K562 (cell line): ENCODE measurements around the gene SEMA6C. TPM values are rescaled to one million over a fixed set of nuclear protein-coding genes. Genes with fewer than 3 reads are reported as not detected.
A peak's percentile ranks its signal among the peaks of the same experiment; 100 is the strongest.

Experiments
- CBX8 ChIP-seq: fragments of 200-600 bp; sonication (generic); IDR thresholded peaks from 2 replicates; pipeline ENCODE4 v1.6.1; 2012; ENCODE audit warnings: borderline replicate concordance, mixed run types, low read depth, mild to moderate bottlenecking, moderate library complexity, mixed read lengths, low read length, control low read depth, inconsistent platforms; ENCODE audit not compliant: poor library complexity, severe bottlenecking; ENCODE audit errors: extremely low read depth
- CHD2 ChIP-seq: IDR thresholded peaks from 2 replicates; pipeline ENCODE4 v1.6.1; 2011; ENCODE audit warnings: low read depth, low read length
- GTF2F1 ChIP-seq: IDR thresholded peaks from 2 replicates; pipeline ENCODE4 v1.6.1; 2011; ENCODE audit warnings: low read depth, low read length, improper control_type of control experiment
- HDAC3 ChIP-seq: fragments of 450-650 bp; IDR thresholded peaks from 2 replicates; pipeline ENCODE4 v1.6.1; 2018; ENCODE audit warnings: borderline replicate concordance, mild to moderate bottlenecking, moderate library complexity; ENCODE audit not compliant: partially characterized antibody
- ILF3 ChIP-seq: fragments of 450-650 bp; IDR thresholded peaks from 2 replicates; pipeline ENCODE4 v1.6.1; 2018; ENCODE audit warnings: antibody characterized with exemption, mild to moderate bottlenecking, moderate library complexity, borderline replicate concordance
- ILK ChIP-seq: fragments of 450-650 bp; IDR thresholded peaks from 2 replicates; pipeline ENCODE4 v1.6.1; 2016; ENCODE audit warnings: missing genetic modification characterization, low read depth, mild to moderate bottlenecking, missing compliant biosample characterization, moderate library complexity, borderline replicate concordance
- MECOM ChIP-seq: fragments of 250-450 bp; sonication (Bioruptor Pico); IDR thresholded peaks from 2 replicates; pipeline ENCODE4 v1.8.0; 2022; ENCODE audit warnings: inconsistent platforms
- POLR2A ChIP-seq: fragments of 450-650 bp; conservative IDR thresholded peaks from 2 replicates; pipeline ENCODE4 v1.6.1; 2016
- RFX5 ChIP-seq: IDR thresholded peaks from 2 replicates; pipeline ENCODE4 v1.6.1; 2011; ENCODE audit warnings: low read depth, mild to moderate bottlenecking, improper control_type of control experiment, low read length
- TARDBP ChIP-seq: fragments of 450-650 bp; IDR thresholded peaks from 2 replicates; pipeline ENCODE4 v1.6.1; 2016
- TEAD2 ChIP-seq: fragments of 450-650 bp; IDR thresholded peaks from 2 replicates; pipeline ENCODE4 v1.6.1; 2016; ENCODE audit warnings: missing genetic modification characterization, control low read depth, missing compliant biosample characterization
- TRIM24 ChIP-seq, 2 experiments: fragments of 450-650 bp; IDR thresholded peaks; 2 replicates each; pipeline ENCODE4 v1.6.1; 2016
- ZC3H4 ChIP-seq: sonication (generic); formaldehyde crosslinking; IDR thresholded peaks from 2 replicates; pipeline ENCODE4 v1.9.0; 2021; ENCODE audit warnings: missing genetic modification reagents, borderline replicate concordance
- ZEB2 ChIP-seq: fragments of 450-650 bp; IDR thresholded peaks from 2 replicates; pipeline ENCODE4 v1.6.1; 2016
- polyA plus RNA-seq, 8 experiments: library from polyadenylated mRNA; depleted of rRNA in 4 of 8; stranded (reverse) in 5 of 8; unstranded in 3 of 8; fragments of >200 nt; fragmentation: Nextera tagmentation in 2 of 8; fragmentation: Illumina TruSeq in 1 of 8; extraction: Ambion mirVana in 2 of 8; extraction: Trizol in 1 of 8; gene quantifications; 2 replicates each; pipeline versions ENCODE4 v1.2.1 to v1.2.3, GENCODE V29; 2011 to 2014; ENCODE audit warnings: inconsistent platforms in 1 of 8, missing spikeins in 1 of 8
- total RNA-seq, 7 experiments: library from RNA; depleted of rRNA in 6 of 7; stranded (reverse); fragments of >200 nt in 6 of 7; fragmentation: Illumina TruSeq in 2 of 7; extraction: Trizol in 2 of 7; gene quantifications; 2 replicates each; pipeline versions ENCODE4 v1.2.1 to v1.2.3, GENCODE V29; 2011 to 2021; ENCODE audit warnings: low replicate concordance in 1 of 7
- TF ChIP-seq, protein P1 (sequence below): fragments of 450-650 bp; IDR thresholded peaks from 2 replicates; pipeline ENCODE4 v1.6.1; 2016; ENCODE audit warnings: low read depth
- TF ChIP-seq, protein P2 (sequence below): fragments of 250-450 bp; sonication (Bioruptor Pico); IDR thresholded peaks from 2 replicates; pipeline ENCODE4 v1.8.0; 2022; ENCODE audit warnings: inconsistent platforms
- TF ChIP-seq, protein P3 (sequence below): fragments of 250-450 bp; sonication (Bioruptor Pico); IDR thresholded peaks from 2 replicates; pipeline ENCODE4 v1.4.0; 2020; ENCODE audit warnings: borderline replicate concordance

SEMA6C gene
- total and polyA plus RNA-seq, 9 of the 15 experiments (the other 6 are each of a cell fraction or from before 2014, with no cell fraction given), result 0.03 to 4.6 (median 0.95) TPM

GRCh38 chr1:151165281-151165737, 18.9 kb upstream of the SEMA6C start (continued):
- TF ChIP-seq, protein P1, sequence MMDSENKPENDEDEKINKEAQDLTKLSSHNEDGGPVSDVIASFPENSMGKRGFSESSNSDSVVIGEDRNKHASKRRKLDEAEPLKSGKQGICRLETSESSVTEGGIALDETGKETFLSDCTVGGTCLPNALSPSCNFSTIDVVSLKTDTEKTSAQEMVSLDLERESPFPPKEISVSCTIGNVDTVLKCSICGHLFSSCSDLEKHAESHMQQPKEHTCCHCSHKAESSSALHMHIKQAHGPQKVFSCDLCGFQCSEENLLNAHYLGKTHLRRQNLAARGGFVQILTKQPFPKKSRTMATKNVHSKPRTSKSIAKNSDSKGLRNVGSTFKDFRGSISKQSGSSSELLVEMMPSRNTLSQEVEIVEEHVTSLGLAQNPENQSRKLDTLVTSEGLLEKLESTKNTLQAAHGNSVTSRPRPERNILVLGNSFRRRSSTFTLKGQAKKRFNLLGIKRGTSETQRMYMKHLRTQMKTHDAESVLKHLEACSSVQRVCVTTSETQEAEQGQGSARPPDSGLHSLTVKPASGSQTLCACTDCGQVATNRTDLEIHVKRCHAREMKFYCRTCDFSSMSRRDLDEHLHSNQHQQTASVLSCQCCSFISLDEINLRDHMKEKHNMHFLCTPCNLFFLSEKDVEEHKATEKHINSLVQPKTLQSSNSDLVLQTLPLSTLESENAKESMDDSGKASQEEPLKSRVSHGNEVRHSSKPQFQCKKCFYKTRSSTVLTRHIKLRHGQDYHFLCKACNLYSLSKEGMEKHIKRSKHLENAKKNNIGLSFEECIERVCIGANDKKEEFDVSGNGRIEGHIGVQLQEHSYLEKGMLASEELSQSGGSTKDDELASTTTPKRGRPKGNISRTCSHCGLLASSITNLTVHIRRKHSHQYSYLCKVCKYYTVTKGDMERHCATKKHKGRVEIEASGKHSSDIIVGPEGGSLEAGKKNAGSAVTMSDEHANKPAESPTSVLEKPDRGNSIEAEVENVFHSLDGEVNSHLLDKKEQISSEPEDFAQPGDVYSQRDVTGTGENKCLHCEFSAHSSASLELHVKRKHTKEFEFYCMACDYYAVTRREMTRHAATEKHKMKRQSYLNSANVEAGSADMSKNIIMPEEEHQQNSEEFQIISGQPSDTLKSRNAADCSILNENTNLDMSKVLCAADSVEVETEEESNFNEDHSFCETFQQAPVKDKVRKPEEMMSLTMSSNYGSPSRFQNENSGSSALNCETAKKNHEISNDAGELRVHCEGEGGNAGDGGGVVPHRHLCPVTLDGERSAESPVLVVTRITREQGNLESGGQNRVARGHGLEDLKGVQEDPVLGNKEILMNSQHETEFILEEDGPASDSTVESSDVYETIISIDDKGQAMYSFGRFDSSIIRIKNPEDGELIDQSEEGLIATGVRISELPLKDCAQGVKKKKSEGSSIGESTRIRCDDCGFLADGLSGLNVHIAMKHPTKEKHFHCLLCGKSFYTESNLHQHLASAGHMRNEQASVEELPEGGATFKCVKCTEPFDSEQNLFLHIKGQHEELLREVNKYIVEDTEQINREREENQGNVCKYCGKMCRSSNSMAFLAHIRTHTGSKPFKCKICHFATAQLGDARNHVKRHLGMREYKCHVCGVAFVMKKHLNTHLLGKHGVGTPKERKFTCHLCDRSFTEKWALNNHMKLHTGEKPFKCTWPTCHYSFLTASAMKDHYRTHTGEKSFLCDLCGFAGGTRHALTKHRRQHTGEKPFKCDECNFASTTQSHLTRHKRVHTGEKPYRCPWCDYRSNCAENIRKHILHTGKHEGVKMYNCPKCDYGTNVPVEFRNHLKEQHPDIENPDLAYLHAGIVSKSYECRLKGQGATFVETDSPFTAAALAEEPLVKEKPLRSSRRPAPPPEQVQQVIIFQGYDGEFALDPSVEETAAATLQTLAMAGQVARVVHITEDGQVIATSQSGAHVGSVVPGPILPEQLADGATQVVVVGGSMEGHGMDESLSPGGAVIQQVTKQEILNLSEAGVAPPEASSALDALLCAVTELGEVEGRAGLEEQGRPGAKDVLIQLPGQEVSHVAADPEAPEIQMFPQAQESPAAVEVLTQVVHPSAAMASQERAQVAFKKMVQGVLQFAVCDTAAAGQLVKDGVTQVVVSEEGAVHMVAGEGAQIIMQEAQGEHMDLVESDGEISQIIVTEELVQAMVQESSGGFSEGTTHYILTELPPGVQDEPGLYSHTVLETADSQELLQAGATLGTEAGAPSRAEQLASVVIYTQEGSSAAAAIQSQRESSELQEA, result no peak
- no peak for TF ChIP-seq ILF3
- no peak for TF ChIP-seq POLR2A
- TF ChIP-seq HDAC3, result no peak
- no peak for TF ChIP-seq RFX5
- no peak for TF ChIP-seq CHD2
- no peak for TF ChIP-seq TARDBP
- TF ChIP-seq MECOM (CRISPR knock-in tag), result 0 out of 2 replicates have a peak, but pooled peaks have one; percentile 18
- TF ChIP-seq CBX8, result no peak
- TF ChIP-seq TRIM24 (IDR thresholded peaks at IDR 0.05), result peak in 1 of 2 experiments; percentile 5; a peak in 1 of 4 replicates
- TF ChIP-seq TEAD2 (tag), result no peak
- TF ChIP-seq, protein P2, sequence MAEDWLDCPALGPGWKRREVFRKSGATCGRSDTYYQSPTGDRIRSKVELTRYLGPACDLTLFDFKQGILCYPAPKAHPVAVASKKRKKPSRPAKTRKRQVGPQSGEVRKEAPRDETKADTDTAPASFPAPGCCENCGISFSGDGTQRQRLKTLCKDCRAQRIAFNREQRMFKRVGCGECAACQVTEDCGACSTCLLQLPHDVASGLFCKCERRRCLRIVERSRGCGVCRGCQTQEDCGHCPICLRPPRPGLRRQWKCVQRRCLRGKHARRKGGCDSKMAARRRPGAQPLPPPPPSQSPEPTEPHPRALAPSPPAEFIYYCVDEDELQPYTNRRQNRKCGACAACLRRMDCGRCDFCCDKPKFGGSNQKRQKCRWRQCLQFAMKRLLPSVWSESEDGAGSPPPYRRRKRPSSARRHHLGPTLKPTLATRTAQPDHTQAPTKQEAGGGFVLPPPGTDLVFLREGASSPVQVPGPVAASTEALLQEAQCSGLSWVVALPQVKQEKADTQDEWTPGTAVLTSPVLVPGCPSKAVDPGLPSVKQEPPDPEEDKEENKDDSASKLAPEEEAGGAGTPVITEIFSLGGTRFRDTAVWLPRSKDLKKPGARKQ (CRISPR knock-in tag), result no peak
- 0 out of 2 replicates have a peak, but pooled peaks have one; percentile 10 for TF ChIP-seq ZEB2
- TF ChIP-seq, protein P3, sequence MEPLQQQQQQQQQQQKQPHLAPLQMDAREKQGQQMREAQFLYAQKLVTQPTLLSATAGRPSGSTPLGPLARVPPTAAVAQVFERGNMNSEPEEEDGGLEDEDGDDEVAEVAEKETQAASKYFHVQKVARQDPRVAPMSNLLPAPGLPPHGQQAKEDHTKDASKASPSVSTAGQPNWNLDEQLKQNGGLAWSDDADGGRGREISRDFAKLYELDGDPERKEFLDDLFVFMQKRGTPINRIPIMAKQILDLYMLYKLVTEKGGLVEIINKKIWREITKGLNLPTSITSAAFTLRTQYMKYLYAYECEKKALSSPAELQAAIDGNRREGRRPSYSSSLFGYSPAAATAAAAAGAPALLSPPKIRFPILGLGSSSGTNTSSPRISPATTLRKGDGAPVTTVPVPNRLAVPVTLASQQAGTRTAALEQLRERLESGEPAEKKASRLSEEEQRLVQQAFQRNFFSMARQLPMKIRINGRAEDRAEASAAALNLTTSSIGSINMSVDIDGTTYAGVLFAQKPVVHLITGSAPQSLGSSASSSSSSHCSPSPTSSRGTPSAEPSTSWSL (CRISPR knock-in tag), result no peak
- no peak for TF ChIP-seq GTF2F1
- TF ChIP-seq ILK (tag), result no peak
- TF ChIP-seq ZC3H4 (CRISPR knock-in tag), result no peak
